LNCAP (cell line): ENCODE results near the gene PLEKHA3.
A peak's percentile ranks its signal among the peaks of the same experiment; 100 is the strongest.

Experiments
- TF ChIP-seq, protein P1 (sequence below): fragments of 450-650 bp; IDR thresholded peaks from 2 replicates; pipeline ENCODE4 v1.5.1; 2017; ENCODE audit warnings: mild to moderate bottlenecking

Gene PLEKHA3

DNA sequence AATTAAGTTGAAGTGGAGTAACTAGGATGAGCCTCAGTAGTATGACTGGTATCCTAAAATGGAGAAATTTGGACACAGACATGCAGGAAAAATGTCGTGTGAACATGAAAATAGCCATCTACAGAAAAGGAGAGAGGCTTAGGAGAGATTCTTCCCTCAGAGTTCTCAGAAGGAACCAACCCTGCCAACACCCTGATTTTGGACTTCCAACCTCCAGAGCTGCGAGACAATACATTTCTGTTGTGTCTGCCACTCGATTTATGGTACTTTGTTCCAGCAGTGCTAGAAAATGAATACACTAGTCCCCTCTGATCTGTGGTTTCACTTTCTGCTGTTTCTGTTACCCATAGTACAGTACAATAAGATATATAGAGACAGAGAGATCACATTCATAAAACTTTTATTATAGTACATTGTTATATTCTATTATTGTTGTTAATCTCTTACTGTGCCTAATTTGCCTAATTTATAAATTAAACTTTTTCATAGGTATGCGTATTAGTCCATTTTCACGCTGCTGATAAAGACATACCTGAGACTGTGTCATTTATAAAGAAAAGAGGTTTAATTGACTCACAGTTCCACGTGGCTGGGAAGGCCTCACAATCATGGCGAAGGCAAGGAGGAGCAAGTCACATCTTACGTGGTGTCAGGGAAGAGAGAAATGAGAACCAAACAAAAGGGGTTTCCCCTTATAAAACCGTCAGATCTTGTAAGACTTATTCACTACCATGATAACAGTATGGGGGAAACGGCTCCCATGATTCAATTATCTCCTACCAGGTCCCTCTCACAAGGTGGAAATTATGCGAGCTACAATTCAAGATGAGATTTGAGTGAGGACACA, 41.3 kb downstream of the PLEKHA3 start:
- TF ChIP-seq, protein P1, sequence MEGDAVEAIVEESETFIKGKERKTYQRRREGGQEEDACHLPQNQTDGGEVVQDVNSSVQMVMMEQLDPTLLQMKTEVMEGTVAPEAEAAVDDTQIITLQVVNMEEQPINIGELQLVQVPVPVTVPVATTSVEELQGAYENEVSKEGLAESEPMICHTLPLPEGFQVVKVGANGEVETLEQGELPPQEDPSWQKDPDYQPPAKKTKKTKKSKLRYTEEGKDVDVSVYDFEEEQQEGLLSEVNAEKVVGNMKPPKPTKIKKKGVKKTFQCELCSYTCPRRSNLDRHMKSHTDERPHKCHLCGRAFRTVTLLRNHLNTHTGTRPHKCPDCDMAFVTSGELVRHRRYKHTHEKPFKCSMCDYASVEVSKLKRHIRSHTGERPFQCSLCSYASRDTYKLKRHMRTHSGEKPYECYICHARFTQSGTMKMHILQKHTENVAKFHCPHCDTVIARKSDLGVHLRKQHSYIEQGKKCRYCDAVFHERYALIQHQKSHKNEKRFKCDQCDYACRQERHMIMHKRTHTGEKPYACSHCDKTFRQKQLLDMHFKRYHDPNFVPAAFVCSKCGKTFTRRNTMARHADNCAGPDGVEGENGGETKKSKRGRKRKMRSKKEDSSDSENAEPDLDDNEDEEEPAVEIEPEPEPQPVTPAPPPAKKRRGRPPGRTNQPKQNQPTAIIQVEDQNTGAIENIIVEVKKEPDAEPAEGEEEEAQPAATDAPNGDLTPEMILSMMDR, result no peak

DNA sequence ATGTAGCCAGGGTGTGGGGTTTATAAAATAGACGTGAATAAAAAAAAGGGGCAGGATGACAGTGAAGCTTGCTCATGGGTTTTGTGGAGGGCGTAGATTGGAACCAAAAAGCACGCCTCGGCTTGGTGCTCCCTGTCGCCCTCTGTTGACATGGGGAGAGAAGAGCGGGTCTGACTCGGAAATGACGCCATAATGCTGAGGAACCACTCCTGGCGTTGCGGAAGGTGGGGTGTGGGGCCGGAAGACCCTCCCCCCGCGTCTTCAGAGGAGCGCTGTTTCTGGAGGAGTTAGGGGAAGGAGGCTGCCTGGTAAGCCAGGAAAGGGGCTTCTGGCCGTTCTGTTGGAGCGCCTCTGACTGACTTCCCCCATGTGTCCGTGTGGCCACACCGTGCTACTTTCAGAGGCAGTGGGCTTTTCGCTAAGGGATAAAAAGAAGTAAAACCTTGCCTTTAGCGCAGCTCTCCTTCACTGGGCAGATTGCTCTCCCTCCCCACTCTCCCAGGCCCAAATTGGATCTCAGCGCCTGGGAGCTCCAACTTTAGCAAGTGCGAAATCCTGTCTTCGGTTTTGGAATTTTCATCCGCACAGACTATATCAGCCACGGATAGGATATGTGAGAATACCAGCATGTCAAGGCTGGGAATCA, 42.8 kb downstream of the PLEKHA3 start:
- TF ChIP-seq, protein P1, result peak; percentile 64

DNA sequence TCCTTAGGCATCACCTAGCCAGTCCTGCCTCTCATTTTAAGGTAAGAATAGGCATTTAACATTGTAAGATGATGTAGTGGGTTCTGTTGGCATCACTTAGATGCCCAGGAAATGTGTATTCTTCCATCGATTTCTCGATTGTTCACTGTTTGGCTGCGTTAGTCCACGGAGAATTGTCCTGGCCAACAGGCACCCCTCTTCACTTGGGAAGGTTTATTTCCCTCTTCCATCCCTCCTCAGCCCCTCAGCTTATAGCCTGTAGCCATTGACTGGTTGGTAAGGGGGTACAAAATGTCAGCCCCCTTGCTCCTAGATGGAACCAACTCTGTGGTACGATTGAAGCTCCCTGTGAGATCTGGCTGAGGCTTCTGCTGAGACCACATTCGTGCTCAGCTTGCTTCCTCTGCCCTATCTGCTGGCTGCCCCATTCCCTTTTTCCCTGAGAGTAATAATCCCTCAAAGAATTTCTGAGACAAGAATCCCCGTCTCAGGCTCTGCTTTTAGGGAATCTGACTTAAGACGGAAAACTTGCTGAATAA, 43.4 kb downstream of the PLEKHA3 start:
- TF ChIP-seq, protein P1, result no peak

DNA sequence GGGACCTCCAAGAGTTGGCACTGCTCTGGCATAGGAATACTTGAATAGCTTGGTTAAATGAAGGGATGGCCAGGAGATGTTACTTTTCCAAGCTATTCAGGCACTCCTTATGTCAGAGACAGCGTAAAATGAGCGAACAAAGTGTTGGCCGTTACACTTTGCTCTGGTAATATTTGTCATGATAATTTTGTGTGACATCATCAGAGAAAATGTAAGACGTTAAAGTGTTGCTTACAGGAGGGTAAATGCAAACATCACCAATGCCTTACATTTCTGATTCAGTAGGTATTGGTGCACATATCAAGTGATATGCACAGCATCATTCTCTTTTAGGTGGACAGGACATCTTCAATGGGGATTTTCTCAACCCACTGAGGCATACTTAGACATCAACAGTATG, 46.0 kb downstream of the PLEKHA3 start:
- TF ChIP-seq, protein P1, result no peak

DNA sequence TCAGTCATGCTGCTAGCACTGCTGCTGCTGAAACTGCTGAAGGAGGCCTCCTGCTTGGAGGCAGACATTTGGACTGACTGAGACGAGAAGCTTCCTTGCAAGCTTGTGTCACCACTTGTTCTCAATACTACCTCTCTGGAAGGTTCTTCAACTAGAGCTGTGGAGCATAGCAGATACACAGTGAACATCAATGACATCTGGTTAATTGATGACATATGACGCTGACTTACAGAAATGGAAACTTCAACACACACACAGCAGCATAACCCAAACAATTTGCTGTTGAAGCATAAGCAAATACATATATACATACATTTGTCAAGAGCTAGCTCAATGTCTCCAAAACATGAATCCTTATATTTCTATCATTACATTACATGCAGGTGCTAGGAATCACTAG, 47.3 kb downstream of the PLEKHA3 start:
- TF ChIP-seq, protein P1, result no peak

DNA sequence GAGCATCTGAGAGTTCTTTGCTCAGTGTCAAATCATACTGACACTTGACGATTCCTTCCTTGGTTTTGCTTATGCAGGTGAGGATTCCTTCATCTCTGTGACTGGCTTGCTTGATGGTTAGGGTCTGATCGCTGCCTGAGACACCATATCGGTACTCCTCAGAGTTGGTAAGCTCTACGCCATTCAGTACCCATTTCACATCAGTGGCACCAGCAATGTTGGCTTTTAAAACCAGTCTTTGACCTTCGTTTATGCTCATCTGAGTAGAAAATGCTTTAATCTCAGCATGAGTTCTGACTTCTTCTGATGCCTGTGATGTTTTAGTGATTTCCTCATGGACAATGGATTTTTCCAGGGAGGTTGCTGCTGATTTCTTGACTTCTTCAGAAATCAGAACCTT, 48.4 kb downstream of the PLEKHA3 start:
- TF ChIP-seq, protein P1, result no peak

DNA sequence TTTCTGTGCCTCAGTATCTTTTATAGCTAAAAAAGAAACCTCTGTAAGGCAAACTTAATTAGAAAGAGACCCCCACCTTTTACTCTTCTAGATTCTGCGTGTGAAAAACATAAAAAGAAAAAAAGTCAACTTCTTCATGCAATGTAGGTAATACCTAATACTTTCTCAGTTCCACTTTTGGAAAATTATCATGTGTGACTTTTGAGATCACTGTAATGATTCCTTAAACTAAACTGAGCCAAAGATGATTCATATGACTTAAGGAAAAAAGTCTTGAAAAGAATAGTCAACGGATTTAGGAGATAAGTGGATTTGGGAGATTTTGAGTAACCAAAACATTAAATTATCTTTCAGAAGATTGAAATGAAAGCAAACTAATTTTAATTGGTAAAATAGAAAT, 48.9 kb downstream of the PLEKHA3 start:
- TF ChIP-seq, protein P1, result no peak
